ENCODE measurements around the gene UBAC1. TPM values are rescaled to one million over a fixed set of nuclear protein-coding genes. Genes with fewer than 3 reads are reported as not detected.
"Not testable (repeated sequence)": the region's sequence is repeated elsewhere in the genome, so short reads cannot be mapped to it uniquely, and the experiment has no call there.

The UBAC1 gene
- total RNA-seq, 2 donors from 2014 or later = 54.9 to 66.5 TPM

- Histone ChIP-seq H3K9ac (ENCODE audit: low read depth in 2 of 2, low read length in 2 of 2) (no peak overlapping the region), H3K27me3 (no peaks in the 10 kb centered on the region), H3K4me3 (no peak overlapping the region), H3K27ac (no peak overlapping the region), H3K9me3 (no peaks in the 10 kb centered on the region), H3K36me3 (peaks cover 21% of the 10 kb centered on the region), H3K4me1 (no peaks in the 10 kb centered on the region)
- TF ChIP-seq, protein P1, sequence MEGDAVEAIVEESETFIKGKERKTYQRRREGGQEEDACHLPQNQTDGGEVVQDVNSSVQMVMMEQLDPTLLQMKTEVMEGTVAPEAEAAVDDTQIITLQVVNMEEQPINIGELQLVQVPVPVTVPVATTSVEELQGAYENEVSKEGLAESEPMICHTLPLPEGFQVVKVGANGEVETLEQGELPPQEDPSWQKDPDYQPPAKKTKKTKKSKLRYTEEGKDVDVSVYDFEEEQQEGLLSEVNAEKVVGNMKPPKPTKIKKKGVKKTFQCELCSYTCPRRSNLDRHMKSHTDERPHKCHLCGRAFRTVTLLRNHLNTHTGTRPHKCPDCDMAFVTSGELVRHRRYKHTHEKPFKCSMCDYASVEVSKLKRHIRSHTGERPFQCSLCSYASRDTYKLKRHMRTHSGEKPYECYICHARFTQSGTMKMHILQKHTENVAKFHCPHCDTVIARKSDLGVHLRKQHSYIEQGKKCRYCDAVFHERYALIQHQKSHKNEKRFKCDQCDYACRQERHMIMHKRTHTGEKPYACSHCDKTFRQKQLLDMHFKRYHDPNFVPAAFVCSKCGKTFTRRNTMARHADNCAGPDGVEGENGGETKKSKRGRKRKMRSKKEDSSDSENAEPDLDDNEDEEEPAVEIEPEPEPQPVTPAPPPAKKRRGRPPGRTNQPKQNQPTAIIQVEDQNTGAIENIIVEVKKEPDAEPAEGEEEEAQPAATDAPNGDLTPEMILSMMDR (IDR thresholded peaks at IDR 0.05) = no peak
- no peak for DNase-seq
- intact Hi-C loops (cut with DNase I) = loop anchor here (10.0 kb wide), 1 partner anchor 87 kb away; no protein-coding TSS in a partner anchor
Measured at GRCh38 chr9:135951889-135952663, 9.1 kb downstream of the UBAC1 start.

DNA sequence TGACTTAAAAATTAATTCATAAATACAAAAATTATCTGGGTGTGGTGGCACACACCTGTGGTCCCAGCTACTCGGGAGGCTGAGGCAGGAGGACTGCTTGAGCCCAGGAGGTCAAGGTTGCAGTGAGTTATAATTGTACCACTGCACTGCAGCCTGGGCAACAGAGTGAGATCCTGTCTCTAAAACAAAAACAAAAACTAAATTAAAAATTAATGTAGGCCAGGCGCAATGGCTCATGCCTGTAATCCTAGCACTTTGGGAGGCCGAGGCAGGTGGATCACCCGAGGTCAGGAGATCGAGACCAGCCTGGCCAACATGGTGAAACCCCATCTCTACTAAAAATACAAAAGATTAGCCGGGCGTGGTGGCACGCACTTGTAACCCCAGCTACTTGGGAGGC, 9.9 kb downstream of the UBAC1 start:
- peaks cover 21% of the 10 kb centered on the region for H3K36me3 ChIP-seq
- intact Hi-C loops (cut with DNase I) = loop anchor here (10.0 kb wide), 1 partner anchor 87 kb away; no protein-coding TSS in a partner anchor
- not testable (repeated sequence) for H3K9ac ChIP-seq (ENCODE audit: low read depth in 2 of 2, low read length in 2 of 2)

GRCh38 chr9:135950841-135951240, 10.3 kb downstream of the UBAC1 start:
- peaks cover 21% of the 10 kb centered on the region for H3K36me3 ChIP-seq
- H3K9me3 ChIP-seq; H3K4me1 ChIP-seq; H3K27me3 ChIP-seq; H3K27ac ChIP-seq; H3K4me3 ChIP-seq; H3K9ac ChIP-seq (ENCODE audit: low read depth in 2 of 2, low read length in 2 of 2); DNase-seq: not testable (repeated sequence)
- intact Hi-C loops (cut with DNase I) = loop anchor here (10.0 kb wide), 1 partner anchor 86 kb away; no protein-coding TSS in a partner anchor

More for the DNA sequence above, 9.9 kb downstream of the UBAC1 start:
- not testable (repeated sequence) for H3K9me3 ChIP-seq, H3K27me3 ChIP-seq, H3K4me1 ChIP-seq, DNase-seq, H3K4me3 ChIP-seq, H3K27ac ChIP-seq

DNA sequence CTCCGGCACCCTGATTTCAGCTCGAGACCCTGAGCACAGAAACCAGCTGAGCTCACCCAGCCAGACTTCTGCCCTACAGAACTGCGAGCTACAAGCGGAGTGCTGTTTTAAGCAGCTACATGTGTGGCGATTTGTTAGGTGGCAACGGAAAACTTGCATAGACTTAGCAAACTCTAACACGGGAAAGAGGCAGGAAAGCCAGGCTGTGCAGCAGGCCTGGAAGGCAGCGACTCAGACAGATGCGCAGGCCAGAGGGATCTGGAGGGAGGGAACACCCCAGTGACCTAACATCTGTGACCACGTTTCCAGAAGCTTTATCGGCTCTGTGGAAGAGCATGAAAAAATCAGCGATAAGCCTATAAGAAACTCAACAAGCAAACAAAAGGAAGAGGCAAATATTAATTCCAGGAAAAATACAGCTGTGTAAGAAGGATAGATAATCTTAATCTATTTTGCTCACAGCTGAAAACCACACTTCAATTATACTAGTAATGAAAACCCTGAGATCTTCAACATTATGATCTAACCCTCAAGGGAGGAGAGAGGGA, 11.0 kb downstream of the UBAC1 start:
- Histone ChIP-seq H3K4me1 (no peaks in the 10 kb centered on the region), H3K4me3 (no peak overlapping the region), H3K27ac (no peak overlapping the region), H3K9ac (ENCODE audit: low read depth in 2 of 2, low read length in 2 of 2) (no peak overlapping the region), H3K9me3 (no peaks in the 10 kb centered on the region), H3K36me3 (peaks cover 21% of the 10 kb centered on the region), H3K27me3 (no peaks in the 10 kb centered on the region)
- intact Hi-C loops (cut with DNase I) = loop anchor here (10.0 kb wide), 1 partner anchor 85 kb away; no protein-coding TSS in a partner anchor
- TF ChIP-seq, protein P1 (IDR thresholded peaks at IDR 0.05) = no peak
- no peak for DNase-seq

- TF ChIP-seq, protein P1 (IDR thresholded peaks at IDR 0.05) = no peak
- H3K9me3 ChIP-seq = no peaks in the 10 kb centered on the region
- no peaks in the 10 kb centered on the region for H3K27me3 ChIP-seq
- H3K36me3 ChIP-seq = peaks cover 20% of the 10 kb centered on the region
- no peak overlapping the region for H3K4me3 ChIP-seq
- intact Hi-C loops (cut with DNase I) = loop anchor here (10.0 kb wide), 1 partner anchor 85 kb away; no protein-coding TSS in a partner anchor
- H3K27ac ChIP-seq = no peak overlapping the region
- no peaks in the 10 kb centered on the region for H3K4me1 ChIP-seq
- H3K9ac ChIP-seq (ENCODE audit: low read depth in 2 of 2, low read length in 2 of 2) = peak overlapping the region in 1 of 2 donors; percentile 19
- DNase-seq = no peak
Measured at GRCh38 chr9:135949501-135950134, 11.6 kb downstream of the UBAC1 start.

DNA sequence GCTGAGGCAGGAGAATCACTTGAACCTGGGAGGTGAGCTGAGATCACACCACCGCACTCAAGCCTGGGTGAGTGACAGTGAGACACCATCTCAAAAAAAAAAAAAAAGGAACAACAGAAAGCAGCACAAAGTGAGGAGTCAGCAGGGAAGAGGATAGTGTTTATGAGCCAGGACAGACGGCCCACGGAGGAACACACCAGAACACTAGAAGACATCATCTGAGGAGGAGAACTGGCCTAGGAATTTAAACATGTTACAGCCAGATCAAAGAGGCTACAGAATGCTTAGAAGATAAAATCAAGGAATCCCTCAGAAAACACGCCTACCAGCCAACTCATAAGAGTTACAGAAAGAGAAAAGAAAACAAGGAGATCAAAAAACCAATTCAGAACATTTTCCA, 12.2 kb downstream of the UBAC1 start:
- TF ChIP-seq, protein P1 (IDR thresholded peaks at IDR 0.05) = no peak

More for the DNA sequence above, 12.2 kb downstream of the UBAC1 start:
- intact Hi-C loops (cut with DNase I) = no loop called here
- H3K9ac ChIP-seq (ENCODE audit: low read depth in 2 of 2, low read length in 2 of 2) = no peak overlapping the region
- no peak overlapping the region for H3K27ac ChIP-seq
- H3K36me3 ChIP-seq = peaks cover 14% of the 10 kb centered on the region
- DNase-seq = no peak
- no peaks in the 10 kb centered on the region for H3K27me3 ChIP-seq
- H3K9me3 ChIP-seq = no peaks in the 10 kb centered on the region
- no peaks in the 10 kb centered on the region for H3K4me1 ChIP-seq
- H3K4me3 ChIP-seq = no peak overlapping the region

Measured in colonic mucosa (tissue), 4 donors.